PC-3 (cell line): ENCODE measurements around the gene GTF2F2.

Experiments used
- EZH2 ChIP-seq: fragments of 300-600 bp; sonication (generic); IDR thresholded peaks from one replicate; pipeline ENCODE4 v1.6.1; 2017; ENCODE audit warnings: antibody characterized with exemption, mild to moderate bottlenecking, low read length; ENCODE audit not compliant: unreplicated experiment
- TF ChIP-seq, protein P1 (sequence below): fragments of 300-600 bp; sonication (generic); conservative IDR thresholded peaks from 2 replicates; pipeline ENCODE4 v1.5.1; 2017; ENCODE audit warnings: antibody characterized with exemption, low read depth, mild to moderate bottlenecking, low read length

DNA sequence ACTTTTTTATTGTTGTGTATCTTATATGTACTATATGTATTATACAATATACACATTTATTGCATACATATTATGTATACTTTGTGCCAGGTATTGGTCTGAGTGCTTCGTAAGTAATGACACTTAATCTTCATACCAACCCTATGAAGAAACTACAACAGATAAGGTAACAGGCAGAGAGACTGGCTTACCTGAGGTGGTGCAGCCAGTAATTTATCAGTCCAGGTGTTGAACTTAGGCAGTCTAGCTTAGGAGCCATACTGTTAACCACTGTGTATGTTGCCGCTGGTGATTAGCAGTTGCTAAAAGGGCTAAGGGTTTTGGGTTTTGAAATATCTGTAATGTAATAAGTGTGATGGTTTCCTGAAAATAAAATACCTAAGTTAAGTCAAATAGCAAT, 134.1 kb downstream of the GTF2F2 start:
- TF ChIP-seq, protein P1, sequence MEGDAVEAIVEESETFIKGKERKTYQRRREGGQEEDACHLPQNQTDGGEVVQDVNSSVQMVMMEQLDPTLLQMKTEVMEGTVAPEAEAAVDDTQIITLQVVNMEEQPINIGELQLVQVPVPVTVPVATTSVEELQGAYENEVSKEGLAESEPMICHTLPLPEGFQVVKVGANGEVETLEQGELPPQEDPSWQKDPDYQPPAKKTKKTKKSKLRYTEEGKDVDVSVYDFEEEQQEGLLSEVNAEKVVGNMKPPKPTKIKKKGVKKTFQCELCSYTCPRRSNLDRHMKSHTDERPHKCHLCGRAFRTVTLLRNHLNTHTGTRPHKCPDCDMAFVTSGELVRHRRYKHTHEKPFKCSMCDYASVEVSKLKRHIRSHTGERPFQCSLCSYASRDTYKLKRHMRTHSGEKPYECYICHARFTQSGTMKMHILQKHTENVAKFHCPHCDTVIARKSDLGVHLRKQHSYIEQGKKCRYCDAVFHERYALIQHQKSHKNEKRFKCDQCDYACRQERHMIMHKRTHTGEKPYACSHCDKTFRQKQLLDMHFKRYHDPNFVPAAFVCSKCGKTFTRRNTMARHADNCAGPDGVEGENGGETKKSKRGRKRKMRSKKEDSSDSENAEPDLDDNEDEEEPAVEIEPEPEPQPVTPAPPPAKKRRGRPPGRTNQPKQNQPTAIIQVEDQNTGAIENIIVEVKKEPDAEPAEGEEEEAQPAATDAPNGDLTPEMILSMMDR = no peak
- TF ChIP-seq EZH2 = no peak
